GM12892 (cell line): ENCODE measurements around the gene PLEKHM1.

Experiments
- POLR2A ChIP-seq: IDR thresholded peaks from 2 replicates; pipeline ENCODE4 v1.6.1; 2011; ENCODE audit warnings: low read depth, low read length, control low read depth
- POLR2AphosphoS5 ChIP-seq: IDR thresholded peaks from 2 replicates; pipeline ENCODE4 v1.6.1; 2011; ENCODE audit warnings: low read depth, low read length, control low read depth

DNA sequence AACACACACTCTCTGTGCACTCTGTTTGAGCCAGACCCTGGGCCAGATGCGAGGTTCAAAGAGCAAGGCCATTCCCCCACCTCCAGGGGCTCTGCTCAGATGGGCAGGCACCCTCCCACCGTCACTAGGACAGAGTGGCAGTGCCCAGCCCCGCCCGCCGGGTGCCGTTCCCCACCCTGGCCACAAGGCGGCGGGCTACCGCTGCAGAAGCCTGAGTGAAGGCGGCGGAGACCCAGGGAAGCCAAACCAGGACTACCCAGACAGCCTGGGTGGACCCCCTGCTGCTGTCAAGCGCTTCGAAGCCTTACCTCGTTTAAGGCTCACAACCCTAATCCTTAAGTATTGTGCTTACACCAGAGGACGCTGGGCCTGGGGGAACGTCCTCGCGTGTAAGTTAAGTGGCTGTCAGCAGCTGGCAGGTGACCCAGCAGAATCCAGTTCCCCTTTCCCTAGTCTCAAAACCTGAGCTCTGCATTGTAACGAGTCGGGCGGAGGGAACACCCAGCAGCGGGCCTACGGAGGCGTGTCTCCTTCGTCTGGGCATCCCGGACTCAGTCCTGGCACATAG is 62.4 kb downstream of the PLEKHM1 start:
- no peak for TF ChIP-seq POLR2AphosphoS5
- no peak for TF ChIP-seq POLR2A
